DOHH2 (cell line): Measurements from ENCODE around the gene MET.
"Not testable (repeated sequence)": the region's sequence is repeated elsewhere in the genome, so short reads cannot be mapped to it uniquely, and the experiment has no call there.

Source experiments
- H3F3A ChIP-seq: fragments of 200-600 bp; sonication (generic), shearing (Covaris generic); 2 replicates; pipeline ENCODE4 v1.6.0; 2016; ENCODE audit warnings: antibody characterized with exemption, mild to moderate bottlenecking; ENCODE audit not compliant: control insufficient read depth, insufficient read depth
- H3K27ac ChIP-seq: fragments of 200-600 bp; sonication (generic); 2 replicates; pipeline ENCODE4 v1.5.1; 2014; ENCODE audit warnings: low read depth, mild to moderate bottlenecking, low read length, moderate library complexity
- H3K27me3 ChIP-seq: fragments of 200-600 bp; sonication (generic); 2 replicates; pipeline ENCODE4 v1.6.1; 2014; ENCODE audit warnings: mild to moderate bottlenecking, low read length, mixed read lengths; ENCODE audit not compliant: control insufficient read depth
- H3K36me3 ChIP-seq: fragments of 200-600 bp; sonication (generic); 2 replicates; pipeline ENCODE4 v1.6.1; 2014; ENCODE audit warnings: mild to moderate bottlenecking, low read length, moderate library complexity, mixed read lengths; ENCODE audit not compliant: control insufficient read depth
- H3K4me1 ChIP-seq: fragments of 200-600 bp; sonication (generic); 2 replicates; pipeline ENCODE4 v1.6.1; 2014; ENCODE audit warnings: mild to moderate bottlenecking, low read length, mixed read lengths; ENCODE audit not compliant: control insufficient read depth
- H3K4me2 ChIP-seq: fragments of 200-600 bp; sonication (generic); 2 replicates; pipeline ENCODE4 v1.6.0; 2014; ENCODE audit warnings: mild to moderate bottlenecking, low read length, moderate library complexity
- H3K4me3 ChIP-seq: fragments of 200-600 bp; sonication (generic); 2 replicates; pipeline ENCODE4 v1.5.1; 2014; ENCODE audit warnings: mild to moderate bottlenecking, low read length, mixed read lengths
- H3K79me2 ChIP-seq: fragments of 200-600 bp; sonication (generic); 2 replicates; pipeline ENCODE4 v1.6.1; 2014; ENCODE audit warnings: mild to moderate bottlenecking, low read length, mixed read lengths; ENCODE audit not compliant: control insufficient read depth
- H3K9me2 ChIP-seq: fragments of 200-600 bp; sonication (generic); replicated peaks from 2 replicates; pipeline ENCODE4 v1.6.1; 2014; ENCODE audit warnings: mild to moderate bottlenecking, low read length, mixed read lengths; ENCODE audit not compliant: control insufficient read depth
- H3K9me3 ChIP-seq: fragments of 200-600 bp; sonication (generic); 2 replicates; pipeline ENCODE4 v1.6.1; 2014; ENCODE audit warnings: antibody characterized with exemption, low read length, mixed read lengths; ENCODE audit not compliant: control insufficient read depth, insufficient read depth
- H4K20me1 ChIP-seq: fragments of 200-600 bp; sonication (generic); 2 replicates; pipeline ENCODE4 v1.6.0; 2014; ENCODE audit warnings: low read depth, mild to moderate bottlenecking, antibody characterized with exemption, low read length, moderate library complexity; ENCODE audit not compliant: control insufficient read depth, insufficient read depth
- EZH2phosphoT487 ChIP-seq: fragments of 200-600 bp; sonication (generic); IDR thresholded peaks from 2 replicates; pipeline ENCODE4 v1.6.1; 2017; ENCODE audit warnings: borderline replicate concordance, mild to moderate bottlenecking, antibody characterized with exemption, low read length, moderate library complexity, mixed read lengths
- TF ChIP-seq, protein P1 (sequence below): fragments of 200-600 bp; sonication (generic); IDR thresholded peaks from one replicate; pipeline ENCODE4 v1.5.1; 2014; ENCODE audit warnings: antibody characterized with exemption, mild to moderate bottlenecking, low read depth, low read length; ENCODE audit not compliant: poor library complexity, severe bottlenecking

MET gene

GRCh38 chr7:116633131-116633988 lies 38.6 kb upstream of the MET start:
- Histone ChIP-seq H3K9me3 (no peaks in the 10 kb centered on the region), H4K20me1 (no peaks in the 10 kb centered on the region), H3K4me2 (no peak overlapping the region), H3K4me1 (no peaks in the 10 kb centered on the region), H3K9me2 (no peaks in the 10 kb centered on the region), H3K4me3 (no peak overlapping the region), H3K27me3 (peaks cover 35% of the 10 kb centered on the region), H3F3A (no peaks in the 10 kb centered on the region), H3K36me3 (no peaks in the 10 kb centered on the region), H3K79me2 (no peaks in the 10 kb centered on the region), H3K27ac (no peak overlapping the region)
- 0 out of 2 replicates have a peak, but pooled peaks have one; percentile 65 for TF ChIP-seq EZH2phosphoT487
- TF ChIP-seq, protein P1, sequence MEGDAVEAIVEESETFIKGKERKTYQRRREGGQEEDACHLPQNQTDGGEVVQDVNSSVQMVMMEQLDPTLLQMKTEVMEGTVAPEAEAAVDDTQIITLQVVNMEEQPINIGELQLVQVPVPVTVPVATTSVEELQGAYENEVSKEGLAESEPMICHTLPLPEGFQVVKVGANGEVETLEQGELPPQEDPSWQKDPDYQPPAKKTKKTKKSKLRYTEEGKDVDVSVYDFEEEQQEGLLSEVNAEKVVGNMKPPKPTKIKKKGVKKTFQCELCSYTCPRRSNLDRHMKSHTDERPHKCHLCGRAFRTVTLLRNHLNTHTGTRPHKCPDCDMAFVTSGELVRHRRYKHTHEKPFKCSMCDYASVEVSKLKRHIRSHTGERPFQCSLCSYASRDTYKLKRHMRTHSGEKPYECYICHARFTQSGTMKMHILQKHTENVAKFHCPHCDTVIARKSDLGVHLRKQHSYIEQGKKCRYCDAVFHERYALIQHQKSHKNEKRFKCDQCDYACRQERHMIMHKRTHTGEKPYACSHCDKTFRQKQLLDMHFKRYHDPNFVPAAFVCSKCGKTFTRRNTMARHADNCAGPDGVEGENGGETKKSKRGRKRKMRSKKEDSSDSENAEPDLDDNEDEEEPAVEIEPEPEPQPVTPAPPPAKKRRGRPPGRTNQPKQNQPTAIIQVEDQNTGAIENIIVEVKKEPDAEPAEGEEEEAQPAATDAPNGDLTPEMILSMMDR: peak; percentile 16

GRCh38 chr7:116636997-116637396 lies 35.0 kb upstream of the MET start:
- no peaks in the 10 kb centered on the region for H3K79me2 ChIP-seq
- no peaks in the 10 kb centered on the region for H3K9me2 ChIP-seq
- H3F3A ChIP-seq: no peaks in the 10 kb centered on the region
- no peaks in the 10 kb centered on the region for H4K20me1 ChIP-seq
- no peaks in the 10 kb centered on the region for H3K9me3 ChIP-seq
- no peak overlapping the region for H3K4me2 ChIP-seq
- no peak overlapping the region for H3K27ac ChIP-seq
- H3K4me3 ChIP-seq: no peak overlapping the region
- no peaks in the 10 kb centered on the region for H3K4me1 ChIP-seq
- TF ChIP-seq, protein P1: no peak
- no peak for TF ChIP-seq EZH2phosphoT487
- peaks cover 15% of the 10 kb centered on the region for H3K27me3 ChIP-seq
- no peaks in the 10 kb centered on the region for H3K36me3 ChIP-seq

DNA sequence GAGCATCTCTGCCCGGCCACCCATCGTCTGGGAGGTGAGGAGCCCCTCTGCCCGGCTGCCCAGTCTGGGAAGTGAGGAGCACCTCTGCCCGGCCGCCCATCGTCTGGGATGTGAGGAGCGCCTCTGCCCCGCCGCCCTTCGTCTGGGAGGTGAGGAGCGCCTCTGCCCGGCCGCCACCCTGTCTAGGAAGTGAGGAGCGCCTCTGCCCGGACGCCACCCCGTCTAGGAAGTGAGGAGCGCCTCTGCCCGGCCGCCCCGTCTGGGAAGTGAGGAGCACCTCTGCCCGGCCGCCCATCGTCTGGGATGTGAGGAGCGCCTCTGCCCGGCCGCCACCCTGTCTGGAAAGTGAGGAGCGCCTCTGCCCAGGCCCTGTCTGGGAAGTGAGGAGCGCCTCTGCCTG lies 33.4 kb upstream of the MET start:
- H3K36me3 ChIP-seq, H4K20me1 ChIP-seq, H3K9me2 ChIP-seq, H3K9me3 ChIP-seq, H3K79me2 ChIP-seq, H3K4me1 ChIP-seq, H3K4me2 ChIP-seq, H3K27ac ChIP-seq, H3F3A ChIP-seq, H3K27me3 ChIP-seq, H3K4me3 ChIP-seq: not testable (repeated sequence)

- no peaks in the 10 kb centered on the region for H3K79me2 ChIP-seq
- H3K9me3 ChIP-seq: no peaks in the 10 kb centered on the region
- no peaks in the 10 kb centered on the region for H3F3A ChIP-seq
- H3K4me1 ChIP-seq: no peaks in the 10 kb centered on the region
- H3K4me2 ChIP-seq: no peak overlapping the region
- no peaks in the 10 kb centered on the region for H3K36me3 ChIP-seq
- H3K27me3 ChIP-seq: no peaks in the 10 kb centered on the region
- no peaks in the 10 kb centered on the region for H3K9me2 ChIP-seq
- no peaks in the 10 kb centered on the region for H4K20me1 ChIP-seq
- H3K27ac ChIP-seq: no peak overlapping the region
- TF ChIP-seq, protein P1: no peak
- TF ChIP-seq EZH2phosphoT487: no peak
- H3K4me3 ChIP-seq: no peak overlapping the region
Observed at GRCh38 chr7:116641551-116642153, 30.3 kb upstream of the MET start.

GRCh38 chr7:116643148-116643547 lies 28.8 kb upstream of the MET start:
- not testable (repeated sequence) for H3K4me1 ChIP-seq, H4K20me1 ChIP-seq, H3K27ac ChIP-seq, H3K27me3 ChIP-seq, H3K79me2 ChIP-seq, H3F3A ChIP-seq, H3K4me2 ChIP-seq, H3K9me3 ChIP-seq, H3K36me3 ChIP-seq, H3K9me2 ChIP-seq, H3K4me3 ChIP-seq
